CD14-positive monocyte (primary cell): ENCODE data around the gene NELFA. TPM values are rescaled to one million over a fixed set of nuclear protein-coding genes. Genes with fewer than 3 reads are reported as not detected.

Experiments used
- DNase-seq, 3 donors: peaks; one replicate each; pipeline ENCODE4 v3.0.0-alpha.2; 2011 to 2022
- H2AFZ ChIP-seq: 2 replicates; pipeline ENCODE4 v1.6.0; 2012; ENCODE audit warnings: mild to moderate bottlenecking, low read depth, low read length, inconsistent platforms; ENCODE audit not compliant: insufficient read depth, poor library complexity, severe bottlenecking
- H3K27ac ChIP-seq, 2 donors: 1 replicate in 1 of 2; 2 replicates in 1 of 2; pipeline ENCODE4 v1.5.1; 2012 to 2013; ENCODE audit warnings: low read length in 2 of 2, control low read depth in 1 of 2, inconsistent platforms in 1 of 2, low read depth in 1 of 2, mild to moderate bottlenecking in 1 of 2
- H3K27me3 ChIP-seq, 2 donors: one replicate each; pipeline versions ENCODE4 v1.6.0 to v1.6.1; 2011 to 2013; ENCODE audit warnings: low read length in 2 of 2; ENCODE audit not compliant: control insufficient read depth in 2 of 2, insufficient read depth in 2 of 2
- H3K36me3 ChIP-seq, 2 donors: replicated peaks in 1 of 2; 1 replicate in 1 of 2; 2 replicates in 1 of 2; pipeline versions ENCODE4 v1.5.1 to v1.6.1; 2012 to 2013; ENCODE audit warnings: low read length in 2 of 2, control low read depth in 1 of 2, inconsistent platforms in 1 of 2, mild to moderate bottlenecking in 1 of 2; ENCODE audit not compliant: insufficient read depth in 2 of 2, control insufficient read depth in 1 of 2
- H3K4me1 ChIP-seq, 2 donors: 1 replicate in 1 of 2; 2 replicates in 1 of 2; pipeline versions ENCODE4 v1.5.1 to v1.6.1; 2012 to 2013; ENCODE audit warnings: low read length in 2 of 2, control low read depth in 1 of 2, inconsistent platforms in 1 of 2, mild to moderate bottlenecking in 1 of 2, moderate library complexity in 1 of 2; ENCODE audit not compliant: insufficient read depth in 2 of 2, control insufficient read depth in 1 of 2
- H3K4me2 ChIP-seq: replicated peaks from 2 replicates; pipeline ENCODE3; 2012; ENCODE audit warnings: low read length, moderate library complexity, mild to moderate bottlenecking; ENCODE audit not compliant: poor library complexity, severe bottlenecking; ENCODE audit errors: extremely low read depth
- H3K4me3 ChIP-seq, 3 experiments: fragments of 200-600 bp in 1 of 3; sonication (generic) in 1 of 3; replicated peaks in 1 of 3; 1 replicate in 2 of 3; 2 replicates in 1 of 3; pipeline ENCODE4 v1.5.1; 2011 to 2013; ENCODE audit warnings: low read length in 3 of 3, mild to moderate bottlenecking in 3 of 3, control low read depth in 2 of 3, low read depth in 2 of 3, inconsistent platforms in 1 of 3, moderate library complexity in 1 of 3
- H3K79me2 ChIP-seq: 2 replicates; pipeline ENCODE4 v1.6.0; 2012; ENCODE audit warnings: mild to moderate bottlenecking, control low read depth, inconsistent platforms, low read length, moderate library complexity; ENCODE audit not compliant: insufficient read depth
- H3K9ac ChIP-seq: 2 replicates; pipeline ENCODE4 v1.6.0; 2017; ENCODE audit warnings: low read length, mild to moderate bottlenecking; ENCODE audit not compliant: insufficient read depth, poor library complexity, severe bottlenecking
- H3K9me3 ChIP-seq, 2 donors: replicated peaks in 1 of 2; 1 replicate in 1 of 2; 2 replicates in 1 of 2; pipeline versions ENCODE4 v1.5.1 to v1.6.1; 2012 to 2013; ENCODE audit warnings: low read length in 2 of 2, control low read depth in 1 of 2; ENCODE audit not compliant: control insufficient read depth in 1 of 2, insufficient read depth in 1 of 2
- H4K20me1 ChIP-seq: 2 replicates; pipeline ENCODE4 v1.6.0; 2012; ENCODE audit warnings: mild to moderate bottlenecking, low read length, control low read depth, moderate library complexity; ENCODE audit not compliant: insufficient read depth
- H3K27ac Mint-ChIP-seq, 7 donors: one replicate each; pipeline ENCODE4 v1.8.0; 2020; ENCODE audit warnings: mild to moderate bottlenecking in 7 of 7, mixed read lengths in 7 of 7, moderate library complexity in 6 of 7, inconsistent platforms in 2 of 7
- H3K27me3 Mint-ChIP-seq, 3 donors: one replicate each; pipeline ENCODE4 v1.8.0; 2021 to 2022; ENCODE audit warnings: low read depth in 3 of 3, mild to moderate bottlenecking in 3 of 3, mixed read lengths in 3 of 3, moderate library complexity in 3 of 3, inconsistent platforms in 1 of 3
- H3K36me3 Mint-ChIP-seq, 2 donors: one replicate each; pipeline ENCODE4 v1.8.0; 2020; ENCODE audit warnings: mixed read lengths in 2 of 2, inconsistent platforms in 1 of 2, mild to moderate bottlenecking in 1 of 2
- H3K4me1 Mint-ChIP-seq: one replicate; pipeline ENCODE4 v1.8.0; 2020; ENCODE audit warnings: mild to moderate bottlenecking, mixed read lengths
- H3K4me3 Mint-ChIP-seq, 2 donors: one replicate each; pipeline ENCODE4 v1.8.0; 2020; ENCODE audit warnings: mild to moderate bottlenecking in 2 of 2, mixed read lengths in 2 of 2, moderate library complexity in 1 of 2
- H3K9me3 Mint-ChIP-seq, 7 donors: one replicate each; pipeline ENCODE4 v1.8.0; 2020 to 2022; ENCODE audit warnings: mixed read lengths in 7 of 7, mild to moderate bottlenecking in 6 of 7, moderate library complexity in 6 of 7, inconsistent platforms in 2 of 7
- WGBS: methylation state at CpG from one replicate; pipeline ENCODE4 v1.1.5; 2013; ENCODE audit warnings: missing lambda C conversion rate; ENCODE audit not compliant: insufficient coverage; 5-methylcytosine and 5-hydroxymethylcytosine counted together
- intact Hi-C, 2 donors: fragments of 100-400 bp; cut with micrococcal nuclease; formaldehyde crosslinking; loops; one replicate each; pipeline versions ENCODE4 v1.15.0 to v1.15.1; 2023
- polyA plus RNA-seq, 3 donors: library from polyadenylated mRNA; depleted of rRNA in 1 of 3; unstranded in 2 of 3; stranded (reverse) in 1 of 3; fragments of 300-500 nt in 2 of 3; fragments of >200 nt in 1 of 3; fragmentation: Illumina TruSeq in 2 of 3; gene quantifications; 1 replicate in 2 of 3; 2 replicates in 1 of 3; pipeline ENCODE4 v1.2.3, GENCODE V29; 2012 to 2021
- TF ChIP-seq, protein P1 (sequence below): fragments of 200-600 bp; IDR thresholded peaks from one replicate; pipeline ENCODE4 v1.8.0; 2022; ENCODE audit warnings: antibody characterized with exemption, mild to moderate bottlenecking

The NELFA gene
- polyA plus RNA-seq, 3 donors = 10.0 to 22.1 (median 10.5) TPM

GRCh38 chr4:1962980-1963379, 45.8 kb downstream of the NELFA start:
- TF ChIP-seq, protein P1, sequence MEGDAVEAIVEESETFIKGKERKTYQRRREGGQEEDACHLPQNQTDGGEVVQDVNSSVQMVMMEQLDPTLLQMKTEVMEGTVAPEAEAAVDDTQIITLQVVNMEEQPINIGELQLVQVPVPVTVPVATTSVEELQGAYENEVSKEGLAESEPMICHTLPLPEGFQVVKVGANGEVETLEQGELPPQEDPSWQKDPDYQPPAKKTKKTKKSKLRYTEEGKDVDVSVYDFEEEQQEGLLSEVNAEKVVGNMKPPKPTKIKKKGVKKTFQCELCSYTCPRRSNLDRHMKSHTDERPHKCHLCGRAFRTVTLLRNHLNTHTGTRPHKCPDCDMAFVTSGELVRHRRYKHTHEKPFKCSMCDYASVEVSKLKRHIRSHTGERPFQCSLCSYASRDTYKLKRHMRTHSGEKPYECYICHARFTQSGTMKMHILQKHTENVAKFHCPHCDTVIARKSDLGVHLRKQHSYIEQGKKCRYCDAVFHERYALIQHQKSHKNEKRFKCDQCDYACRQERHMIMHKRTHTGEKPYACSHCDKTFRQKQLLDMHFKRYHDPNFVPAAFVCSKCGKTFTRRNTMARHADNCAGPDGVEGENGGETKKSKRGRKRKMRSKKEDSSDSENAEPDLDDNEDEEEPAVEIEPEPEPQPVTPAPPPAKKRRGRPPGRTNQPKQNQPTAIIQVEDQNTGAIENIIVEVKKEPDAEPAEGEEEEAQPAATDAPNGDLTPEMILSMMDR = no peak
- no peaks in the 10 kb centered on the region for H3K9me3 Mint-ChIP-seq
- no peak overlapping the region for H3K4me3 Mint-ChIP-seq
- H3K4me2 ChIP-seq = no peak overlapping the region
- no peaks in the 10 kb centered on the region for H3K4me1 Mint-ChIP-seq
- H3K79me2 ChIP-seq = no peaks in the 10 kb centered on the region
- 100% methylated on average over 3 of the region's 4 CpGs for WGBS
- no peak overlapping the region for H2AFZ ChIP-seq
- no peaks in the 10 kb centered on the region for H3K27me3 Mint-ChIP-seq
- H3K9ac ChIP-seq = no peak overlapping the region
- no peaks in the 10 kb centered on the region for H4K20me1 ChIP-seq
- no peak for DNase-seq
- H3K4me1 ChIP-seq = no peaks in the 10 kb centered on the region
- peaks cover 67 to 91% of the 10 kb centered on the region in 2 donors for H3K36me3 ChIP-seq
- H3K27ac Mint-ChIP-seq = peak overlapping the region in 1 of 7 donors; percentile 55
- no peaks in the 10 kb centered on the region for H3K9me3 ChIP-seq
- intact Hi-C loops = no loop called here
- peaks cover 86 to 95% of the 10 kb centered on the region in 2 donors for H3K36me3 Mint-ChIP-seq
- no peak overlapping the region for H3K27ac ChIP-seq
- H3K4me3 ChIP-seq = no peak overlapping the region
- H3K27me3 ChIP-seq = no peaks in the 10 kb centered on the region

DNA sequence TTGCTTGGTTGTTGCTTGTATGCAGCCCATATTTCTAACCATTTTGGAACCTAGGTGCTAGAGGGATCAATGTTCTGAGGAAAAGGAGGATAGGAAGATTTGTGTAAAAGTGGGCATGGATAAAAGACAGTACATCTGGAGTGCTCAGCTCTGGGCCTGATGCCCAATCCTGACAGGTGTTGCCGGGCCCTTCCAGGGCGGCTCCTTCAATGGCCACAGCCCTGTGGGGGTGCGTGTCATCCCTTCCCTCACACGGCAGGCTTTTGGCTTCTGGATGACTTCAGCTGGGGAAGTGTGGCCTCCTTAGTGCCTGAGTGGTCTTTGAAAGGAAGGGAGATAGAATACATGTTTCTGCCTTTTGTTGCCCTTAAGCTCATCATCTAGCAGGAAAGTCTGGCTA, 47.2 kb downstream of the NELFA start:
- H3K4me3 Mint-ChIP-seq = no peak overlapping the region
- H3K27me3 Mint-ChIP-seq = no peaks in the 10 kb centered on the region
- H3K36me3 Mint-ChIP-seq = peaks cover 87 to 98% of the 10 kb centered on the region in 2 donors
- no peaks in the 10 kb centered on the region for H3K79me2 ChIP-seq
- H3K9ac ChIP-seq = no peak overlapping the region
- H3K4me1 ChIP-seq = no peaks in the 10 kb centered on the region
- no peaks in the 10 kb centered on the region for H3K9me3 ChIP-seq
- DNase-seq = no peak
- intact Hi-C loops = no loop called here
- H3K4me2 ChIP-seq = no peak overlapping the region
- TF ChIP-seq, protein P1 = no peak
- no peaks in the 10 kb centered on the region for H4K20me1 ChIP-seq
- H2AFZ ChIP-seq = no peak overlapping the region
- H3K4me1 Mint-ChIP-seq = no peaks in the 10 kb centered on the region
- WGBS = 89% methylated on average over 3 of the region's 4 CpGs
- no peak overlapping the region for H3K27ac ChIP-seq
- no peak overlapping the region for H3K27ac Mint-ChIP-seq
- no peak overlapping the region for H3K4me3 ChIP-seq
- H3K27me3 ChIP-seq = no peaks in the 10 kb centered on the region
- no peaks in the 10 kb centered on the region for H3K9me3 Mint-ChIP-seq
- peaks cover 74 to 97% of the 10 kb centered on the region in 2 donors for H3K36me3 ChIP-seq
